GM13977 (cell line): ENCODE measurements around the gene CHCHD1.

Experiments
- DNase-seq: peaks from one replicate; pipeline ENCODE4 v3.0.0; 2012; ENCODE audit warnings: low spot score
- CTCF ChIP-seq: IDR thresholded peaks from 2 replicates; pipeline ENCODE4 v1.5.1; 2012; ENCODE audit warnings: mild to moderate bottlenecking, control low read depth; ENCODE audit not compliant: insufficient read depth; ENCODE audit errors: extremely low read depth, missing control alignments
- in situ Hi-C: fragments of 300-500 bp; cut with MboI; formaldehyde crosslinking; loops from one replicate; pipeline ENCODE4 v1.12.0; 2022; ENCODE audit warnings: low sequenced_read_pairs, low pct_unique_long_range_greater_than_20kb, mixed read lengths, inconsistent platforms; ENCODE audit not compliant: unreplicated experiment

CHCHD1 gene

GRCh38 chr10:73756183-73756582, 25.7 kb upstream of the CHCHD1 start:
- no peak for DNase-seq
- in situ Hi-C loops, result no loop called here
- TF ChIP-seq CTCF, result no peak

- TF ChIP-seq CTCF, result no peak
- in situ Hi-C loops, result no loop called here
- no peak for DNase-seq
Measured at GRCh38 chr10:73758704-73759511, 22.9 kb upstream of the CHCHD1 start.

GRCh38 chr10:73759512-73760115, 22.2 kb upstream of the CHCHD1 start:
- in situ Hi-C loops, result no loop called here
- DNase-seq, result no peak
- no peak for TF ChIP-seq CTCF

GRCh38 chr10:73761781-73762180, 20.1 kb upstream of the CHCHD1 start:
- no peak for TF ChIP-seq CTCF
- in situ Hi-C loops, result no loop called here
- no peak for DNase-seq

- TF ChIP-seq CTCF, result no peak
- in situ Hi-C loops, result no loop called here
- DNase-seq, result no peak
Measured at GRCh38 chr10:73762915-73763314, 18.9 kb upstream of the CHCHD1 start.

- DNase-seq, result no peak
- TF ChIP-seq CTCF, result no peak
- in situ Hi-C loops, result no loop called here
Measured at GRCh38 chr10:73763343-73763742, 18.5 kb upstream of the CHCHD1 start.

GRCh38 chr10:73765066-73765465, 16.8 kb upstream of the CHCHD1 start:
- DNase-seq, result no peak
- in situ Hi-C loops, result no loop called here
- TF ChIP-seq CTCF, result no peak
